ENCODE results near the gene MPC1L.

The MPC1L gene

GRCh38 chrX:40651620-40652223, 28.5 kb downstream of the MPC1L start:
- no peak overlapping the region for H3K4me3 ChIP-seq (ENCODE audit: control insufficient read depth, low read depth, low read length)
- peak; percentile 73 for DNase-seq (ENCODE audit: low read depth)
- TF ChIP-seq CTCF (conservative IDR thresholded peaks at IDR 0.05; ENCODE audit: control insufficient read depth, insufficient read depth, low read depth, low read length), result peak; percentile 69

- DNase-seq (ENCODE audit: low read depth), result no peak
- no peak for TF ChIP-seq CTCF (conservative IDR thresholded peaks at IDR 0.05; ENCODE audit: control insufficient read depth, insufficient read depth, low read depth, low read length)
Measured at GRCh38 chrX:40652664-40653063, 29.4 kb downstream of the MPC1L start.

GRCh38 chrX:40653535-40653934, 30.3 kb downstream of the MPC1L start:
- no peak for DNase-seq (ENCODE audit: low read depth)
- H3K4me3 ChIP-seq (ENCODE audit: control insufficient read depth, low read depth, low read length), result no peak overlapping the region
- TF ChIP-seq CTCF (conservative IDR thresholded peaks at IDR 0.05; ENCODE audit: control insufficient read depth, insufficient read depth, low read depth, low read length), result no peak

More at GRCh38 chrX:40652664-40653063, 29.4 kb downstream of the MPC1L start:
- H3K4me3 ChIP-seq (ENCODE audit: control insufficient read depth, low read depth, low read length), result no peak overlapping the region

- DNase-seq (ENCODE audit: low read depth), result no peak
- TF ChIP-seq CTCF (conservative IDR thresholded peaks at IDR 0.05; ENCODE audit: control insufficient read depth, insufficient read depth, low read depth, low read length), result no peak
- H3K4me3 ChIP-seq (ENCODE audit: control insufficient read depth, low read depth, low read length), result no peak overlapping the region
Measured at GRCh38 chrX:40660381-40660780, 37.2 kb downstream of the MPC1L start.

- H3K4me3 ChIP-seq (ENCODE audit: control insufficient read depth, low read depth, low read length), result no peak overlapping the region
- DNase-seq (ENCODE audit: low read depth), result no peak
- TF ChIP-seq CTCF (conservative IDR thresholded peaks at IDR 0.05; ENCODE audit: control insufficient read depth, insufficient read depth, low read depth, low read length), result no peak
Measured at GRCh38 chrX:40661489-40661888, 38.3 kb downstream of the MPC1L start.

GRCh38 chrX:40663078-40663740, 40.0 kb downstream of the MPC1L start:
- TF ChIP-seq CTCF (conservative IDR thresholded peaks at IDR 0.05; ENCODE audit: control insufficient read depth, insufficient read depth, low read depth, low read length), result no peak
- DNase-seq (ENCODE audit: low read depth), result no peak
- no peak overlapping the region for H3K4me3 ChIP-seq (ENCODE audit: control insufficient read depth, low read depth, low read length)
